Brain microvascular endothelial cell (primary cell): ENCODE results near the gene MTUS2.

Source experiments
- DNase-seq: peaks from one replicate; pipeline ENCODE4 v3.0.0-alpha.2; 2020
- H3K27ac ChIP-seq: fragments of 250-450 bp; sonication (Bioruptor Pico); 2 replicates; pipeline ENCODE4 v1.5.1; 2020; ENCODE audit warnings: mild to moderate bottlenecking, moderate library complexity
- H3K27me3 ChIP-seq: fragments of 250-450 bp; sonication (Bioruptor Pico); replicated peaks from 2 replicates; pipeline ENCODE4 v1.5.1; 2020; ENCODE audit warnings: mild to moderate bottlenecking
- H3K36me3 ChIP-seq: fragments of 250-450 bp; sonication (Bioruptor Pico); replicated peaks from 2 replicates; pipeline ENCODE4 v1.5.1; 2020; ENCODE audit warnings: mild to moderate bottlenecking
- H3K4me3 ChIP-seq: 2 replicates; pipeline ENCODE4 v1.5.1; 2011; ENCODE audit warnings: low read depth, mild to moderate bottlenecking, control low read depth, low read length, moderate library complexity
- in situ Hi-C: cut with HindIII; loops from 2 replicates; pipeline ENCODE4 v1.10.0; 2017; ENCODE audit warnings: low sequenced_read_pairs, low pct_ligation_motif_present
- TF ChIP-seq, protein P1 (sequence below): IDR thresholded peaks from 2 replicates; pipeline ENCODE4 v1.5.1; 2011; ENCODE audit warnings: low read depth, mild to moderate bottlenecking, moderate library complexity, low read length, control low read depth, inconsistent platforms; ENCODE audit errors: missing control alignments

The MTUS2 gene

DNA sequence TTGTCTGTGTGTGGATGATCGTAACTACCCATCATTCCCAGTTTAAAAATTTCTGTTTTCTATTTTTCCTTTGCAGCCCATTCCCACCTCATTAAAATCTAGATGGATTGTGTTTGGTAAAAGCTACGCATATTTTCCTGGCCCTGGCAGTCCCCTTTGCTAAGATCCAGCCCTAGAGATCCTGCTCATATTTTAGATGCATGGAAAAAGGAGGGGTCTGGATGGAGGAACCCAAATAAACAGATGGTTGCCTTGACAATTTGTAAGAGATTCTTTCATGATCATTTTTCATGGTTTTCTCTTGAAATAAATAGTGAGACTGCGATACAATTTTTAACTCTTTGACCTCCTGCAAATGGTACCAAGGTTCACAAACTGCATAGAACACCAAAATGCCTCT is 601.0 kb downstream of the MTUS2 start:
- no peak overlapping the region for H3K27ac ChIP-seq
- in situ Hi-C loops = no loop called here
- TF ChIP-seq, protein P1, sequence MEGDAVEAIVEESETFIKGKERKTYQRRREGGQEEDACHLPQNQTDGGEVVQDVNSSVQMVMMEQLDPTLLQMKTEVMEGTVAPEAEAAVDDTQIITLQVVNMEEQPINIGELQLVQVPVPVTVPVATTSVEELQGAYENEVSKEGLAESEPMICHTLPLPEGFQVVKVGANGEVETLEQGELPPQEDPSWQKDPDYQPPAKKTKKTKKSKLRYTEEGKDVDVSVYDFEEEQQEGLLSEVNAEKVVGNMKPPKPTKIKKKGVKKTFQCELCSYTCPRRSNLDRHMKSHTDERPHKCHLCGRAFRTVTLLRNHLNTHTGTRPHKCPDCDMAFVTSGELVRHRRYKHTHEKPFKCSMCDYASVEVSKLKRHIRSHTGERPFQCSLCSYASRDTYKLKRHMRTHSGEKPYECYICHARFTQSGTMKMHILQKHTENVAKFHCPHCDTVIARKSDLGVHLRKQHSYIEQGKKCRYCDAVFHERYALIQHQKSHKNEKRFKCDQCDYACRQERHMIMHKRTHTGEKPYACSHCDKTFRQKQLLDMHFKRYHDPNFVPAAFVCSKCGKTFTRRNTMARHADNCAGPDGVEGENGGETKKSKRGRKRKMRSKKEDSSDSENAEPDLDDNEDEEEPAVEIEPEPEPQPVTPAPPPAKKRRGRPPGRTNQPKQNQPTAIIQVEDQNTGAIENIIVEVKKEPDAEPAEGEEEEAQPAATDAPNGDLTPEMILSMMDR = no peak
- DNase-seq = no peak
- no peaks in the 10 kb centered on the region for H3K27me3 ChIP-seq
- H3K36me3 ChIP-seq = no peaks in the 10 kb centered on the region
- H3K4me3 ChIP-seq = no peak overlapping the region

DNA sequence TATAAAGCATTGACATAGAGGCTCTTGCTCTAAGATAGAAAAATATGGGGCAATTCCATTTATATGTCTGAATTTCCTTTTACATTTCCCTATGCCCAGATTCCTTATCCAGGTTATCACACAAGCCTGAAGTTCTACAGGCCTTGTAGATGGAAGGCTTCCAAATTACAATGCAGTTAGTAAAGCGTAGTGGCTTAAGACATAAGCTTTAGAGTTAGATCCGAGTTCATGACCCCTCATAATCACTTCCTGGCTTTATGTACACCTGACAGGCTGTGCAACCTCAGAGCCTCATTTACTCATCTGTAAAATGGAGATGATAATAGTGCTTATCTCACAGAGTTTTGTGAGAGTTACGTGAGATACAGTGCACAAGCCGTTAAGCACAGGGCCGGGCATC is 601.9 kb downstream of the MTUS2 start:
- no peak for DNase-seq
- TF ChIP-seq, protein P1 = no peak
- in situ Hi-C loops = no loop called here

DNA sequence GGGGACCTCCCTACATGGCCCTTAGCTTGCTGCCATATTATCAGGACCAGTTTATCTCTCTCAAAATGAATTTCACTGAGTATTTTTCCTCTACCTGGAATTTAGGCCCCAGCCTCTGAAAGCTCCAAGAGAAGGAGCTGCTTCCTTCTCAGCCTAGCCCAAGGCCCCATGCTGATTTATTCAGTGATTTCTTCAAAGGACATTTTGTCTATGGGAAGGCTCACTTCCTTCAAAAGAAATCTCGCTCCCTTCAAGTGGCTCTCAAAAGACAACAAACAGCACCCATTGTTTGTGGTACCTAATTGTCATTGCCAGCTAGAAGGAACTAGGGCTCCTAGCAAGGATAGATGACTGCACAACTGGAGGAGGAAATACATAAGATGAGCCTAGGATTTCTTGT is 602.9 kb downstream of the MTUS2 start:
- no peak for DNase-seq
- TF ChIP-seq, protein P1 = no peak
- in situ Hi-C loops = no loop called here
- Histone ChIP-seq H3K27ac (no peak overlapping the region), H3K4me3 (no peak overlapping the region), H3K36me3 (no peaks in the 10 kb centered on the region), H3K27me3 (peaks cover 19% of the 10 kb centered on the region)

More for the DNA sequence above, 601.9 kb downstream of the MTUS2 start:
- H3K27me3 ChIP-seq = peaks cover 8% of the 10 kb centered on the region
- H3K4me3 ChIP-seq = no peak overlapping the region
- no peaks in the 10 kb centered on the region for H3K36me3 ChIP-seq
- no peak overlapping the region for H3K27ac ChIP-seq

DNA sequence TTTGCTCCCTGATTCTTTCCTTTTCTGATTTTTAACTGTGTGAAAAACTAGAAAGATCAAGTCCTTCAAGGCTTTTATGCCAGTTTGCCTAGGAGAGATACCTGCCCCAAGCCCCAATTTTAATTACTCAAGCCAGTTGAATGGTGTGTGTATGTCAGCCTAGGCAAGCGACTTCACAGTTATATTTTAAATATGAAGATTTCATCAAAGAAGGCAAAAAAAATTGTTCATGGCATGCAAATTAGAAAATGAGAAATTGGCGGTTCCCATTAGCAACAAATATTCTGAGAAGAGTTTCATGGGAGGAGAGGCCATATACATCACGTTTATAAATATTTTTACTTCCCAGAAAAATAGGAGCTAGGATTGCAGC is 607.8 kb downstream of the MTUS2 start:
- H3K4me3 ChIP-seq = no peak overlapping the region
- no peak overlapping the region for H3K27ac ChIP-seq
- TF ChIP-seq, protein P1 = no peak
- in situ Hi-C loops = no loop called here
- DNase-seq = no peak
- H3K27me3 ChIP-seq = peaks cover 46% of the 10 kb centered on the region
- no peaks in the 10 kb centered on the region for H3K36me3 ChIP-seq

DNA sequence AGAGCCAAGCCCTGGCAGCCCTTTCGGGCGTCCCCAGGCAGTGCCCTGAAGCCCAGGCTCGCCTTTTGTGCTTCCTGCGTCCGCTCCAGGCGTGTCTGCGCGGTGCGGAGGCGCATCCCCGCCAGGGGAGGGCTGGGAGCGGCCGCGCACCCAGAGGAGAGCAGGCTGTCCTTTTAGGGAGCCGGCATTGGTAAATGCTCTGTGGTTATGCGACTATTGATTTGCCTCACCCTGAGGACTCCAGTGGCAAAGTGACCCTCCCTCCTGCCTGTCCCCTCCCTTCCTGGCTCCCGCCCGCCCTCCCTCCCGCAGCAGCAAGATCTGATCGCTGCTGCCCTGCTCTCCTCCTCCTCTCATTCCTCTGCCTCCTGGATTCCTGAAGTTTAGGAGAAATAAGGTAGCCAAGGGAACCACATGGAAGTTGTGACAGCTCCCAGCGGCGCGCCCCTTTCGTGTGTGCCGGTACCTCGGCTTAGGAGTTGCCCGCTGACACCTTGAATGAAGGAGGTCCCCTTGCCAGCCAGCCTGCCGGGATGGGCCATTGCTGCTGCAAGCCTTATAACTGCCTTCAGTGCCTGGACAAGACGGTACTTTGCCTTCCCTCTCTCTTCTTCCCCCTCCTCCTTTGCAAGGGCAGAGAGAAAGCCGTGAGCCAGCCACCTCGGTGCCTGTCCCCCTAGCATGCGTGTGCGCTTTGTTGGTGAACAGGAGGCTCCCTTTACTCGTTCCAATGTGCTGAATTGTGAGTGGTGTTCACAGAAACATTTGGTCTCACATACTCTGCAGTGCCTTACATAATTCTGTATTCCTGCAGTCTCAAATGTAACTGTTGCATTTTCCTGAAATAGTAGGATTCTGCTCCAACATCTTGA is 608.4 kb downstream of the MTUS2 start:
- peaks cover 48% of the 10 kb centered on the region for H3K27me3 ChIP-seq
- TF ChIP-seq, protein P1 = peak; percentile 21
- in situ Hi-C loops = no loop called here
- H3K27ac ChIP-seq = no peak overlapping the region
- DNase-seq = no peak
- peak overlapping the region; percentile 32 for H3K4me3 ChIP-seq
- no peaks in the 10 kb centered on the region for H3K36me3 ChIP-seq

DNA sequence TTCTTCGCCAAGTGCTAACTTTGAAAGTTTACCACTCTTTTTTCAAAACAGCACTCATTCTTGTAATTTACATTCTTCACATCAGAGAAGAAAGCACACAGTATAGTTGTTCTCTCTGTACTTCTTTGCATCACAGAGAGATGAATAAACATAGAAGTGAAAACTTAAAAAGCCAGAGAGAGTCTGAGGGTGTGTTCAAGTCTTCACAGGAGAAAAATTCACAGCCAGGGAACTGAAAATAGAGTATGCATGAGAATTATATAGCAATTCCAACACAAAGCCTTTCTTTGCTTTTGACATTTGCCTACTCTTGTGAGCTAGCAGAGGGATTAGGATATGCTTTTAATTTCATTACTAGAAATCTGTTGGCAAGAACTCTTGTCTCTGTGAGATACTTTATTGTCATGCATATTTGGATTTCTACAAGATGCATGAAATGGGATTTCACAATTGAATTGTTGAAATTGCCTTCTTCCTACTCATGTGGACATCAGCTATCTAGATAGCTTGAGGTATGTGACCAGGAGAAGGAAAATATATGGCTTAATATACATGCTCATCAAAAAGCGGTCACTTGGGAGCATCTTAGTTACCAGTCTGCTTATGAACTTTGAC is 609.3 kb downstream of the MTUS2 start:
- Histone ChIP-seq H3K4me3 (no peak overlapping the region), H3K27me3 (peaks cover 48% of the 10 kb centered on the region), H3K27ac (no peak overlapping the region), H3K36me3 (no peaks in the 10 kb centered on the region)
- no peak for DNase-seq
- in situ Hi-C loops = no loop called here
- TF ChIP-seq, protein P1 = no peak
